Osteoblast (primary cell): ENCODE results near the gene CDKAL1. TPM values are rescaled to one million over a fixed set of nuclear protein-coding genes. Genes with fewer than 3 reads are reported as not detected.

Experiments
- DNase-seq: peaks from one replicate; pipeline ENCODE4 v3.0.0; 2011; ENCODE audit warnings: low spot score, mixed read lengths; ENCODE audit not compliant: insufficient read length; ENCODE audit errors: missing footprints
- H2AFZ ChIP-seq: 2 replicates; pipeline ENCODE4 v1.6.0; 2011; ENCODE audit warnings: mild to moderate bottlenecking, low read length
- H3K27ac ChIP-seq: 2 replicates; pipeline ENCODE4 v1.5.1; 2011; ENCODE audit warnings: mild to moderate bottlenecking, low read depth, low read length, moderate library complexity
- H3K27me3 ChIP-seq: 2 replicates; pipeline ENCODE4 v1.6.0; 2012; ENCODE audit warnings: mild to moderate bottlenecking, control low read depth, inconsistent platforms, low read length, moderate library complexity; ENCODE audit not compliant: insufficient read depth
- H3K36me3 ChIP-seq: 2 replicates; pipeline ENCODE4 v1.5.1; 2011; ENCODE audit warnings: mild to moderate bottlenecking, low read length, control low read depth, moderate library complexity; ENCODE audit not compliant: insufficient read depth
- H3K4me1 ChIP-seq: 2 replicates; pipeline ENCODE4 v1.5.1; 2011; ENCODE audit warnings: mild to moderate bottlenecking, low read length, control low read depth, moderate library complexity; ENCODE audit not compliant: insufficient read depth
- H3K4me2 ChIP-seq: 2 replicates; pipeline ENCODE4 v1.6.0; 2011; ENCODE audit warnings: mild to moderate bottlenecking, low read length; ENCODE audit not compliant: insufficient read depth
- H3K4me3 ChIP-seq: fragments of 200-600 bp; sonication (generic); 3 replicates; pipeline ENCODE4 v1.5.1; 2012; ENCODE audit warnings: mild to moderate bottlenecking, low read length, inconsistent platforms; ENCODE audit not compliant: insufficient read depth
- H3K79me2 ChIP-seq: 2 replicates; pipeline ENCODE4 v1.6.0; 2012; ENCODE audit warnings: mild to moderate bottlenecking, low read length, control low read depth, inconsistent platforms; ENCODE audit not compliant: insufficient read depth
- H3K9me3 ChIP-seq: 2 replicates; pipeline ENCODE4 v1.5.1; 2011; ENCODE audit warnings: low read depth, low read length, control low read depth
- H4K20me1 ChIP-seq: 2 replicates; pipeline ENCODE4 v1.6.0; 2012; ENCODE audit warnings: mild to moderate bottlenecking, low read length, control low read depth; ENCODE audit not compliant: insufficient read depth
- total RNA-seq: library from RNA; depleted of rRNA; stranded (reverse); fragments of >200 nt; gene quantifications from 2 replicates; pipeline ENCODE4 v1.2.3, GENCODE V29; 2012
- TF ChIP-seq, protein P1 (sequence below): IDR thresholded peaks from 2 replicates; pipeline ENCODE4 v1.5.1; 2011; ENCODE audit warnings: mild to moderate bottlenecking, low read depth, low read length, moderate library complexity; ENCODE audit errors: extremely low read depth

The CDKAL1 gene
- total RNA-seq, 1 donor, result 18.5 TPM

DNA sequence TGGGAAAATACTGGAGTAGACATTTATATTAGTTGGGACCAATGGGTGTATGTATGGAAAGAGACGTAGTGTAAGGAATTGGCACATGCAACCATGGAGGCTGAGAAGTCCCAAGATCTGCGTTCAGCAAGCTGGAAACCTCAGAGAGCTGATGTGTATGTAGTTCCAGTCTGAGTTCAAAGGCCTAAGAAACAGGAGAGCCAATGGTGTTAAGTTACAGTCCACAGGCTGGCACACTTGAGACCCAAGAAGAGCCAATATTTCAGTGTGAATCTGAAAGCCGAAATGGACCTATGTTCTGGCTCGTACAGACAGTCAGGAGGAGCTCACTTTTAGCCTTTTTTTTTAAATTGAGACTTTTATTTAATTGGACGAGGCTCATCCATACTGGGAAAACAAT is 244.2 kb downstream of the CDKAL1 start:
- Histone ChIP-seq H3K79me2 (no peaks in the 10 kb centered on the region), H3K9me3 (no peaks in the 10 kb centered on the region), H3K4me2 (no peak overlapping the region), H3K4me3 (no peak overlapping the region), H4K20me1 (no peaks in the 10 kb centered on the region), H3K36me3 (no peaks in the 10 kb centered on the region), H3K27ac (no peak overlapping the region), H3K27me3 (no peaks in the 10 kb centered on the region), H2AFZ (no peak overlapping the region), H3K4me1 (no peaks in the 10 kb centered on the region)
- TF ChIP-seq, protein P1, sequence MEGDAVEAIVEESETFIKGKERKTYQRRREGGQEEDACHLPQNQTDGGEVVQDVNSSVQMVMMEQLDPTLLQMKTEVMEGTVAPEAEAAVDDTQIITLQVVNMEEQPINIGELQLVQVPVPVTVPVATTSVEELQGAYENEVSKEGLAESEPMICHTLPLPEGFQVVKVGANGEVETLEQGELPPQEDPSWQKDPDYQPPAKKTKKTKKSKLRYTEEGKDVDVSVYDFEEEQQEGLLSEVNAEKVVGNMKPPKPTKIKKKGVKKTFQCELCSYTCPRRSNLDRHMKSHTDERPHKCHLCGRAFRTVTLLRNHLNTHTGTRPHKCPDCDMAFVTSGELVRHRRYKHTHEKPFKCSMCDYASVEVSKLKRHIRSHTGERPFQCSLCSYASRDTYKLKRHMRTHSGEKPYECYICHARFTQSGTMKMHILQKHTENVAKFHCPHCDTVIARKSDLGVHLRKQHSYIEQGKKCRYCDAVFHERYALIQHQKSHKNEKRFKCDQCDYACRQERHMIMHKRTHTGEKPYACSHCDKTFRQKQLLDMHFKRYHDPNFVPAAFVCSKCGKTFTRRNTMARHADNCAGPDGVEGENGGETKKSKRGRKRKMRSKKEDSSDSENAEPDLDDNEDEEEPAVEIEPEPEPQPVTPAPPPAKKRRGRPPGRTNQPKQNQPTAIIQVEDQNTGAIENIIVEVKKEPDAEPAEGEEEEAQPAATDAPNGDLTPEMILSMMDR, result no peak
- no peak for DNase-seq

DNA sequence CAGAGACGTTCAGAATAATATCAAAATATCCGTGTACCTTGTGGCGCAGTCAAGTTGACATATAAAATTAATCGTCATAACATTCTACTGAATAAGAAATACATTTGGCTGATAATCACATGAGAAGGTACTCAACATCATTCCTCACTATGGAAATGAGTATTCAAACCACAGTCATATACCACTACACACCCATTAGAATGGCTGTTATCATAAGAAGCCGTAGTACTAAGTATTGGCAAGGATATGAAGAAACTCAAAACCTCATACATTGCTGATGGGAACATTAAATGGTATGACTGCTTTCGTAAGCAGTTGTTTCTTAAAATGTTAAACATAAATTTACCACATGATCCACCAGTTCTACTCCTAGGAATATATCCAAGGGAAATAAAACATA is 244.7 kb downstream of the CDKAL1 start:
- no peaks in the 10 kb centered on the region for H3K27me3 ChIP-seq
- H3K36me3 ChIP-seq, result no peaks in the 10 kb centered on the region
- H4K20me1 ChIP-seq, result no peaks in the 10 kb centered on the region
- TF ChIP-seq, protein P1, result no peak
- H3K4me3 ChIP-seq, result no peak overlapping the region
- H3K79me2 ChIP-seq, result no peaks in the 10 kb centered on the region
- no peak for DNase-seq
- H3K4me2 ChIP-seq, result no peak overlapping the region
- H3K9me3 ChIP-seq, result no peaks in the 10 kb centered on the region
- no peak overlapping the region for H2AFZ ChIP-seq
- H3K4me1 ChIP-seq, result no peaks in the 10 kb centered on the region
- no peak overlapping the region for H3K27ac ChIP-seq

DNA sequence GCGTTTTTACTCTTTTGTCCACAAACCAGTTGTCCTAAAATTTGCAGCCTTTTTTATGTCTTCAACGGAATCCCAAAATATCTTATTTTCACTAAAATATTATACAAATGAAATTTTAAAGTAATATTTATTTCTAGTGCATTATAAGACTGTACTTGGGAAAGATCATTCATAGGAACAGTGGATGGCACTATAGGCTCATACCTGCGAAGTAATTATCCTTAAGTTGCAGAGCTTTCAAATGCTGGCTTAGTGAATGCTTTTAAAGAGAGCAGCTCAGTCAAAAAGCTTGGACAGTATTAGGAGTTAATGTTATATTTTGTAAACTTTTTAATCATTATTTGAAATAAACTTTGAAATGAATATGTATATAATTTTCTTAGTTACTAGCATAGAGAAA is 254.9 kb downstream of the CDKAL1 start:
- no peak overlapping the region for H2AFZ ChIP-seq
- no peak for DNase-seq

GRCh38 chr6:20790032-20790791 is 256.0 kb downstream of the CDKAL1 start:
- H3K27ac ChIP-seq, result no peak overlapping the region
- no peak overlapping the region for H3K4me3 ChIP-seq
- no peaks in the 10 kb centered on the region for H3K36me3 ChIP-seq

More for the DNA sequence above, 254.9 kb downstream of the CDKAL1 start:
- Histone ChIP-seq H3K79me2 (no peaks in the 10 kb centered on the region), H3K27ac (no peak overlapping the region), H3K9me3 (no peaks in the 10 kb centered on the region), H3K4me1 (no peaks in the 10 kb centered on the region), H3K27me3 (no peaks in the 10 kb centered on the region), H4K20me1 (no peaks in the 10 kb centered on the region), H3K4me3 (no peak overlapping the region), H3K36me3 (no peaks in the 10 kb centered on the region), H3K4me2 (no peak overlapping the region)
- TF ChIP-seq, protein P1, result peak; percentile 31

More at GRCh38 chr6:20790032-20790791, 256.0 kb downstream of the CDKAL1 start:
- no peaks in the 10 kb centered on the region for H4K20me1 ChIP-seq
- H3K27me3 ChIP-seq, result no peaks in the 10 kb centered on the region
- DNase-seq, result no peak
- TF ChIP-seq, protein P1, result no peak
- no peak overlapping the region for H2AFZ ChIP-seq
- H3K79me2 ChIP-seq, result no peaks in the 10 kb centered on the region
- H3K4me1 ChIP-seq, result no peaks in the 10 kb centered on the region
- H3K9me3 ChIP-seq, result no peaks in the 10 kb centered on the region
- no peak overlapping the region for H3K4me2 ChIP-seq
